Forelimb muscle (tissue), 1 donor: ENCODE data around the gene BPIFB3. TPM values are rescaled to one million over a fixed set of nuclear protein-coding genes. Genes with fewer than 3 reads are reported as not detected.
"Not testable (repeated sequence)": the region's sequence is repeated elsewhere in the genome, so short reads cannot be mapped to it uniquely, and the experiment has no call there.

Experiments
- DNase-seq: peaks from one replicate; pipeline ENCODE4 v3.0.0-alpha.2; 2013; ENCODE audit warnings: low read depth
- polyA plus RNA-seq: library from polyadenylated mRNA; unstranded; fragments of 120-200 nt; gene quantifications from one replicate; pipeline ENCODE4 v1.2.1, GENCODE V29; 2013; ENCODE audit not compliant: insufficient read length

The BPIFB3 gene
- polyA plus RNA-seq, 1 donor = not detected

DNA sequence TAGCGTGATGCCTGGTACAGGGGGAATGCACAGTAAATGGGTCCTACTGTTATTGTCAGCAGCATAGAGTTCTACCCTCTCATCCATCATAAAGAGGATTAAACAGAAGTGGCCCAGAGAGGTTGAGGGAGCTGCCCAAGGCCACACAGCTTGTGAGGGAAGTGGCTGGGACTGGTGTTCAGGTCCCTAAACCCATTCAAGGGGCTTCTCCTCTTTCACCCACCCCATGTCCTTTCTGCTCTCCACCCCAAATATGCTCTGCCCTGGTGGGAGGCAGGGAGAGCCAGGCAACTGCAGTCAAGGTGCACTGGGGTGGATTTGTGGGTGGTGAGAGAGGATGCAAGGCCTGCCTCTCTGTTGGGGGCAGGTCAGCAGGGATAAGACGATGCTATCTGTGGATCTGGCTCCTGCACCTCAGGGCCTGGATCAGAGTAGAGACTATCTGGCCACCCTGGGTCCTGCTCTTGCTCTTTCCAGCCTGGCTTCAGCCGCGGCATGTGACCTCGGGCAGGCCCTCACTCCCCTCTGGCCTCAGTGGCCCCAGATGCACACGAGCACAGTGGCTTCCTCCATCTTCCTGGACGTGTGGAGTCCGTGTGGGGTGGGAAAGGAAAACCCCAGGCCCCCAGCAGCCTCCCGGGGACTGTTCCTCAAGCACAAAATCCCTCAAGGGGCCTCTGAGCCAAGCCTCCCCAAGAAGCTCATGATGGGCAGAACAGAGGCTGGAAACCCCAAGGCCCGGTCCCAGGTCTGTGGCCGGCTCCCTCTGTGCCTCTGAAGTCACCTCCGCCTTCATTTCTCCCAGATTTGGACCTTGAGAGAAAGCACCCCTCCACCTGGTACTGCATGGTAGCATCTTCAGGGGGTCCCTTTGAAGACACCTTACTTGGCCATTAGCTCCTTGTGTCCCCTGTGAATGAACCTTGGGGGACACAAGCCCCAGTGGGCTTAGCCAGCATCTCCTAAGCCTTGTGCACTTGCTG, 25.6 kb upstream of the BPIFB3 start:
- no peak for DNase-seq

DNA sequence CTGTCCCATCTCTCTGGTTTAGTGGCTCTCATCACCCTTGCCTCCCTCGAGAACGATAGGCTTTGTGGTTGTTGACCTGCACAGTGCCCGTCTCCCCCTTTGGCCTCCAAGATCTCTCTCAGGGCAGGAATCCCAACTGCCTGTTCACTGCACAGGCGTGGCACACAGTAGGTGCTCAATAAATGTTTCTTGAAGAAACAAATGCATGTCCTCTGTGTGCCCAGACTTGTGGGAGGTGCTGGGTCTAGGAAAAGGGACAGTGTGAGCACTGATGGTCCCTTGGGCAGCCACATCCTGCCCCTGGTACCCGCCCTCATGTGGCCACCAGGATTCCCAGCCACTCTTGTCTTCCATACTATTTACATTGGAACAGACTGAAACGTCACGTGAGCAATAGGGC, 24.8 kb upstream of the BPIFB3 start:
- DNase-seq = no peak

DNA sequence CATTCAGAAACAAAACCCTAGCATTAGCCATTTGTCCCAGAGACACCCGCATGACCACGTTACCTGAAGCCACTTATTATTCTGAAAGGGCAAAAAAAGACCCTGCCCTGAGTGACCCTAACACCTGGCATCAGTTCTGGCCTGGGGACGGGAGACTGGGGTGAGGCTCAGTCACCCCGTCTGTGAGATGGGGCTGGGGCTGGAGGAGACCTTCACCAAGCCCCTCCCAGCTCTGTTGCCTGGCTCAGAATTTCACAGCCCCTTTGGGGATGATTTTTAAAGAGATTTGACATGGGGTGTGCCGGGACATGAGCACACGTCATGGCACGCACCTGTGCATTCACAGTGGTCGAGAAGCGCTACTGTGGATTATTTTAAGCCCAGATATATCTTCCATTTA, 23.6 kb upstream of the BPIFB3 start:
- DNase-seq = no peak

DNA sequence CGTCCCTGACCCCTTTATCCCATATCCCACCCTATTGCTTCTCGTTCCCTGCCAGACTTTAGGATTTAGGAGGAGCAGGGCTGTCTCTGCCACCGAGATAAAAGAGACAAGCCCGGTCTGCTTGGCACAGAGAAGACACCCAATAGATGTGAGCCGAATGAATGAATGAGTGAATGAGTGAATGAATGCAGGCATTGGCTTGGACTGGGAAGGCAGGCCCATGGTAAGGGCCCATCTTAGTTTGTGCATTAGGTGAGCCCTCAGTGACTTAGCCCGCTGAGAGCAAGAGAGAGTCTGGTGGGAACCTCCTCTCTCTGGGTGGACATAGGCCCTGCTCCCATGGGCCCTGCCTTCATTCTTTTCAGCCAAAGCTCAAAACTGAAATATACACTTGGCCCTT, 23.1 kb upstream of the BPIFB3 start:
- DNase-seq = no peak

DNA sequence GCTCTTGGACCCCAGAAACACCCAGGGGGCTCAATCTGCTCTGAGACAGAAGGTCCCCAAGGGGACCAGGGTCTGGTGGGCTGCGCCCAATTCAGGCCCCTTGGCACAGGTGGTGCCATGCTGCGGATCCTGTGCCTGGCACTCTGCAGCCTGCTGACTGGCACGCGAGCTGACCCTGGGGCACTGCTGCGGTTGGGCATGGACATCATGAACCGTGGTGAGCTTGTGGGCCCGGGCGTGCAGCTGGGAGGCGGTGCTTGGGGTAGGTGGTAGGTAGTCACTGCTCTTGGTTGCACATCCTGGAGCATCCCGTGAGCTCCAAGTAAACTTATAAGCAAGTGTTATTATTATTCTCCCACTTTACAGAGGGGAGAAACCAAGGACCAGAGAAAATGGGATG, 22.2 kb upstream of the BPIFB3 start, which contains the start of gene BPIFB6:
BPIFB6 (plus strand) TSS at position 118 of the 400 bp plus-strand sequence; CDS start at position 118, 0 bp downstream.
- no peak for DNase-seq

DNA sequence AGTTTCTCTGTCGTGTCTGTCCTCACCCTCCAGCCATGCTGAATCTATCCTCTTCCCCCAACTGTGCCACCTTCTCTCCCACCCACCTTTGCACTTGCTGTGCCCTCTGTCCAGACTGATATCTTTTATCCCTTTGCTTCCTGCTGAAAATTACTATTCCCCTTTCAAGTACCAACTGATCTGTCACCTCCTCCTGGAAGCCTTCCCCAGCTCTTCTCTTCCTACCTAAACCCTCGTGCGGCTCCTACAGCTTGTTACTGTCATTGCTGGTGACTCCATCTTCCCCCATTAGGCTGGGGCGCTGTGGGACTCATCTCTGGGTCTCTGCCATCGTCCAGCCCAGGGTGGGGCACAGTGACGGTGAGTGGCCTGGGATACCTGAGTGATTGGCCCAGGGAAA, 21.1 kb upstream of the BPIFB3 start:
- no peak for DNase-seq

DNA sequence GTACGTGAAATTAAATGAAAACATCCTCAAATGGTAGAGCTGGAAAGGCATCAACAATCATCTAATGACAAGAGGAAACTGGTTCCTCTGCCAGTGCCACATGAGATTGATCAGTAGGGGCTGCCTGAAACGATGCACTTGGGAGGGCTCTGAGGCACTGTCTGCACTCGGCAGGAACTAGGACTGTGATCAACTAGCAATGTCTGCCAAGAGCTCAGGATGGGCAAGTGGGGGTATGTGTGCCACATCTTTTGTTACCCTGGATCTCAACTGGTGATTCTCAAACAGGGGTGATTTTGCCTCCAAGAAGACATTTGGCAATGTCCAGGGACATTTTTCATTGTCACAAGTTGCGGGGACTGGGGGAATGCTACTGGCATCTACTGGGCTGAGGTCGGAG, 20.3 kb upstream of the BPIFB3 start:
- no peak for DNase-seq

DNA sequence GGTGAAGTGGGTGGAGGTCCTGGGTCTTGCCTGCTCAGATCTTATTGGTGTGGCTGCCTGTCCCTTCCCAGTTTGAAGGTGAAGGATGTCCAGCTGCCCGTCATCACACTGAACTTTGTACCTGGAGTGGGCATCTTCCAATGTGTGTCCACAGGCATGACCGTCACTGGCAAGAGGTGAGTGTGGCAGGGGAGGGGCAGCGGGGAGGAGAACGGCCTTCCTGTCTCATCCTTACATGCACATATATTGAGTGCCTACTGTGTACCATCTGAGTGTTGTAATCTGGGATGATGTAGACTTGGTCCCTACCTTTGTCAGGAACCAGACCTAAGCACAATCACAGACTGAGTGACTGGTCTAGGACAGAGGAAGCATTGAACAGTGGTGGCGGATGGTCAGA, 19.6 kb upstream of the BPIFB3 start:
- no peak for DNase-seq

DNA sequence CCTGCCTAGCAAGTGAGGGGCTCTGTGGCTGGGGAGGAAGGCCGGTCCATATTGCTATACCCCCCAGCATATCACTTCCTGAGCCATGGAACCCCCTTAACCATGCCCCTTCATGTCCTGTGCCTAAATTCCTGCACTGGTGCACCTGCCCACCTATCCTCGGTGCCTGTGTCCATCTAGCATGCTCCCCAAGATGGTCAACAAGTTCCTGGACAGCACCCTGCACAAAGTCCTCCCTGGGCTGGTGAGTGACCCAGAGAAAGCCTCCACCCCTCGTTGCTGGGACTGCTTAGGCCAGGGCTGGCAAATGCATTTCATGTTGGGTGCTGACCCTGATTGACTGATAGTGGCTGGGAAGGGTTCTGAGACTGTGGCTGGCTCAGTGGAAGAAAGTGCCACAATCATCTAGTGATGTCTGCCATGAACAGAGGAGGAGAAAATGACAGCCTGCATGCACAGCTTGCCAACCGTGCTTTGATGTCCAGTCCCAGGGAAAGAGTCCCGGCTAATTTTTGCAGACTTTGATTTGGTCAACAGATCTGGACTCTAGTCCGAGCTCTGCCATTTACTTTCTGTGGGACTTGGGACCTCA, 18.7 kb upstream of the BPIFB3 start:
- DNase-seq = no peak

DNA sequence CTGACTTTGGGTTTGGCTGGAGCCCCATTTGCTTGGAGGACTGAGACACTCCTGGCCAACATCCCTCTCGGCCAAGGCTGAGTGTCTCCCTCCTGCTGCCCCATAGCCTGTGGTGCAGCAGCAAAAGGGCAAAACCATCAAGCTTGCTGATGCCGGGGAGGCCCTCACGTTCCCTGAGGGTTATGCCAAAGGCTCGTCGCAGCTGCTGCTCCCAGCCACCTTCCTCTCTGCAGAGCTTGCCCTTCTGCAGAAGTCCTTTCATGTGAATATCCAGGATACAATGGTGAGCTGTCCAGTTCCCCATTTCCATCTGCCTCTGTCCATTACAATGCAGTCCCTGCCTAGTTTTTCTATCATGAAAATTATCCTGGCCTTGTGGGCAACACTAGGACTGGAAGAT, 16.2 kb upstream of the BPIFB3 start:
- no peak for DNase-seq

DNA sequence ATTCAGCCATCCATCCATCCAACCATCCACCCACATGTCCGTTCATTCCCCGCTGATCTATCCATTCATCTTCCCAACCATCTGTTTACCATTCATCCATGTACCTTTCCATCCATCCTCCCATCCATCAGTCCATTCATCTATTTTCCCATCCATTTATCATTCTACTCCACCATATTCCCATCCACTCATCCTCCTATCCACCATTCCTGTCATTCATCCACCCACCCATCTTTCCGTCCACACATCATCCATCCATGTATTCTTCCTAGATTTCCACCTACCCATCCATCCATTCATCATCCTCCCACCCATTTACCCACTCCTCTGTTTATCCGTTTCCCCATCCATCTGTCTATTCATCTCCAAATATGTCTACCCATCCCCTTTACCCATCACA, 15.5 kb upstream of the BPIFB3 start:
- DNase-seq = no peak

DNA sequence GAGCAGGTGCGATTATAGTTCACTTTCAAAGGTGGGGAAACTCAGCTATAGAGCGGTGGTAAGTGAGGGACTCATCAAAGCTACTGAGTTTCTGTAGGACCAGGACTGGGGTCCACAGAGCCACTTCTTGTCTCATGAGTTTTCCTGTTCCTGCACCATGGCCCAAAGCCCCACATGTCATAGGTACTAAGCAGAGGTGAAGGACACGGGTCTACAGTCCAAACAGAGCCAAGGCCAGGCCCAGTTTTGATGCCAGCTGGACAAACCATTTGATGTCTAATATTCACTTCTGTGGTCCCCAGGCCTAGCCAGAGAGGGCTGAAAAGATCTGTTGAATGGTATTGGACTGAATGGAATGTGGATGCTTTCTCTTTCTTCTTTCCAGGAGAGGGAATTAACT, 11.3 kb upstream of the BPIFB3 start:
- no peak for DNase-seq

DNA sequence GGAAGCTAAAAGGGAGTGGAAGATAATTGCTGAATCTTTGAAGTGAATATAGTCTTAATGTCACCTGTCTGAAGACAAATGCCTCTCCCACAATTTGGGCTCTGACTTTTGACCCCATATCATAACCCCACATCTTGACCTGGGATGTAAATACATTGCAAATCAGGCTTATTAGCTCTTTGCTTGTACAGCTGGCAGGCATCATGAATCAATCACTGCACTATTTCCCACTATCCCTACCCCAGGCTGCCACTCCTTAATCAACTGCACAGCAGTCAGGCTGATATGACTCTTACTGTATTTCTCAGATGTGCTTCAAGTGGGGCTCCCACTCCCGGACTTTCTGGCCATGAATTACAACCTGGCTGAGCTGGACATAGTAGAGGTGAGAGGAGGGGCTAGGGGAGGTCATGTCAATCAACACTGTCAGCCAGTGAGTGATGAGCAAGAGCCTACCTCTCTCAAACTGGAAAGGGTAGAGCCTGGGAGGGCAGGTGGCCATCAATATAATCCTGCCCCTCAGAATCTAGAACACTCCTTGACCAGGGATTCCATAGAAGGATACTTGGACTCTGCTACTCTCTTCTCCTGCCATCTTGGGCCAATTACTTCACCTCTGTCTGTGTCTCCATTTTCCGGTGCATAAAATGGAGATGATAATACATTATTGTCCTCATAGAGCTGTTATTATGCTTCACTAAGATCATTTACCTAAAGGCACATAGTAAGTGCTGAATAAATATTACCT, 10.5 kb upstream of the BPIFB3 start:
- DNase-seq = no peak

DNA sequence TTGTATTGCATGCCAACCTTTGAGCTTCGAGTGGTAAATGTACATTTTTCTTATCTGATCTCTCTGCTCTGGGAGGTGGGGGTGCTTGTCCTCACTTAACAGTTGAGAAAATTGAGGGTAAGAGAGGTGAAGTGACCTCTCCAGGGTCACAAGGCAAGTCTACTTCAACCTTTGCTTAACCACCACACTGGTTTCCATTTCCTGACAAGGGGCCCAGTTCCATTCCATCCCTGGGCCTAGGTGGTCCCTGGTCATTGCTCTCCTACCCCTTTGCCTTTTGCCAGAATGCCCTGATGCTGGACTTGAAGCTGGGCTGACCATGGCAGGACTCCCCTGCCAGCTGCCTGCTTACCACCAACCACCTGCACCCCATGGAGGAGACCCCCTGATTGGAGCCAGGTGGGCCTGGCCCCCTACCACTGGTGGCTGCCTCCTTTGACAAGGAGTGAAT, 9.9 kb upstream of the BPIFB3 start:
- no peak for DNase-seq

DNA sequence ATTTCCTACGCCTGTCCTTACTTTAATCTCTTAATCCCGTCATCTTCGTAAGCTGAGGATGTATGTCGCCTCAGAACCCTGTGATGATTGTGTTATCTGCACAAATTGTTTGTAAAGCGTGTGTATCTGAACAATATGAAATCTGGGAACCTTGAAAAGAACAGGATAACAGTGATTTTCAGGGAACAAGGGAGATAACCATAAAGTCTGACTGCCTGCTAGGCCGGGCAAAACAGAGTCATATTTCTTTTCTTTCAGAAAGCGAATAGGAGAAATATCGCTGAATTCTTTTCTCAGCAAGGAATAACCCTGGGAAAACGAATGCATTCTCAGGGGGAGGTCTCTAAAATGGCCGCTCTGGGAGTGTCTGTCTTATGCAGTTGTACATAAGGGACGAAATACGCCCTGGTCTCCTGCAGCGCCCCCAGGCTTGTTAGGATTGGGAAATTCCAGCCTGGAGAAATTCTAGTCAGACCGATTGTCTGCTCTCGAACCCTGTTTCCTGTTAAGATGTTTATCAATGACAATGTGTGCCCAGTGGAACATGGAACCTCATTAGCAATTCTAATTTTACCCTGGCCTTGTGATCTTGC, 8.5 kb upstream of the BPIFB3 start:
- not testable (repeated sequence) for DNase-seq

DNA sequence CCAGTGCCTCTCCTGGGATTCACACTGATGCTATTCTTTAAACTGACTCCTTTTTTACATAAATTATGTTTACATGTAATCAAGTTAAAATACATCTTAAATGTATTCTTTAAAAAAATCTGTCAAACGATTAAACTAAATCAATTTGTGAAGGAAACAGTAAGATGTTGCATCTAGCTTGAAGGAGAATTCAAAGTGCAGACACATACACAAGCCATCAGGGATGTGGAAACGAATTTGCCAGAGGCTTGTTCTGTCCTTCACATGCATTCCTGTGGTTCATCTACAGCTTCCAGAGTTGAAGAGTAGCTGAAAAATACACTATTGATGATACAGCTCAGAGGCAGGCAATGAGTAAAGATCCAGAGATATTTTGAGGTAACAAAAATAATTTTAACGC, 7.3 kb upstream of the BPIFB3 start:
- no peak for DNase-seq

DNA sequence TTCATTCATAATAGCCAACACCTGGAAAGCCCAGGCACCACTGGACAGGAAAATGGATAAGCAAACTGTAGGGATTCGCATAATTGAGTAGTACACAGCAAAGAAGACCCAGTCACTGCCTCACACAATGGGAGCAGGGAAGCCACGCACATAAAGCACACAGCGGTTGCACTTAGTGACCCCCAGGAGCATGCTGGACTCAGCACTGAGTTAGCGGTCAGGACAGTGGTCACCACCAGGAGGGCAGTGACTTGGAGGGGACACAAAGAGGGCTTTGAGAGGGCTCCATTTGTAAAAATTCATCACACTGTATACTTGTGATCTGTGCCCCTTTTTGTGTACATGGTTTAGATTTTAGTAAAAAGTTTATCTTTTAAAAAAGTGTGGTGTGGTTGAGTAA, 2.4 kb upstream of the BPIFB3 start:
- DNase-seq = no peak

DNA sequence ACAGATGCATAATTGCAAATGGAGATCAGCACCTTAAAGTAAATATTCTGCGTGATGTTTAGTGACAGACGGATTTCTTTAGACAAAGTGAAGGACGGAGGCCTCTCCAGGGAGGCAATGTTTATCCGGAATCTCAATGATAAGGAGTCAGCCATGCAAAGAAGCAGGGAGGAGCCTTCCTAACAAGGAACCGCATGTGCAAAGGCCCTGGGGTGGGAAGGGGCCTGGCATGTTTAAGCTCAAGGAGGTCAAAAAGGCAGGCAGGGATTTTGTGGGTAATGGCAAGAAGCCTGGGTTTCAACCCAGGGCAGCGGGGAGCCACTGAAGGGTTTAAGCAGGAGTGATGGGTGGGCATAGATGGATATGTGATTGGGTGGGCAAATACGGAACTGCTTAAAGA, 678 bp downstream of the BPIFB3 start:
- DNase-seq = no peak

DNA sequence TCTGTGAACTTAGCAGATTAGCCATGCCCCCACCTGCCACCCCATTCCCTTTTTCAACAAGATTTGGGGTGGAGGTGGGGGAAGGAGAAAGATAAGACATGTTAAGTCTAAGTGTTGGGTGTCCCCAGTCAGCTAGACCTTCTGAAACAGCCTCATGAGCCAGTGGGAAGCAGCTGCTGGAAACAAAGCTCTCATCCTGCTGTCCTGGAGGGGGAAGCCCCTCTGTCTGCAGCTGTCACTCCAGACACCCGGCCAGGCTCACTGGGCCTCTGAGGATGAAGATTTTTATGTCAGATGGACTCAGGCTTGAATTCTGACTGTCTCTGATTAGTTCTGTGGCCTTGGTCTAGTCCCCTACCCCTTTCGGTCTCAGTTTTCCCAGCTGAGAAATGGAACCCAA, 1.1 kb downstream of the BPIFB3 start:
- DNase-seq = no peak

DNA sequence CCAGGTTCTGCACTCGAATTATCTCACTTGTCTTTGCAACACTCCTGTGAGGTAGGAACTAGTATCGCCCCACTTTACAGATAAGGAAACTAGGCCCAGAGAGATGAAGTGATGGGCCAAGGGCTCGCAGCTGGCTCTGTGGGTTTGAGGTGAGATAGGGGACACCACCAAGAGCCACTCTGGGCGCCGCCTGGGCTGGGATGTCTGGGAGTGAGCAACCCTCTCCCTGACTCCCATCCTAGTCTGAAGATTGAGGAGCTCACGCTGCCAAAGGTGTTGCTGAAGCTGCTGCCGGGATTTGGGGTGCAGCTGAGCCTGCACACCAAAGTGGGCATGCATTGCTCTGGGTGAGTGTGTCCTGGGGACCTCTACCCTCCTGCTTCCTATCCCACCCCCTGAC, 5.4 kb downstream of the BPIFB3 start:
- DNase-seq = no peak

DNA sequence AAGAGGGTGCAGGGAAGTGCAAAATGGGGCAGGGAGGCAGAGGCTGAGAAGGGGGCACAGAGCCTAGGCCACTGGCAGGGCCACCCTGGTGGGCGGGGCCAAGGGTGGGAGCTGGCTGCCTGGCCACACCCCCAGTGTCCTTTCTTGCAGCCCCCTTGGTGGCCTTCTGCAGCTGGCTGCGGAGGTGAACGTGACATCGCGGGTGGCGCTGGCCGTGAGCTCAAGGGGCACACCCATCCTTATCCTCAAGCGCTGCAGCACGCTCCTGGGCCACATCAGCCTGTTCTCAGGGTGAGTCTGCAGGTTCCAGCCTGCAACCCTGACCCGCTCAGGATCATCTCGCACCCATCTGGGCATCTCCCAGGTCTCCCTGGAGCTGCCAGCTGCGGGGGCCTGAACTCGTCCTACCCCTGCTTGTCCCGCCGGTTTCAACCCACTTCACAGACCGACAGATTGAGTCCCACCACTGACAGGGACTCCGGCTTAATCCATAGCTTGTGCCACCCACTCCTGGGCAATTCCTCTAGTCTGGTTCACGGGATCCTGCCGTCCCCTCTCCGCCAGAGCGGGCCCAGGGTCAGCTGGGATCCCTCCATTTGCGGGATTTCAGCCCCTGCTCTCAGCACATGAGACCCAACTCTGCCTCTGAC, 6.2 kb downstream of the BPIFB3 start:
- no peak for DNase-seq

DNA sequence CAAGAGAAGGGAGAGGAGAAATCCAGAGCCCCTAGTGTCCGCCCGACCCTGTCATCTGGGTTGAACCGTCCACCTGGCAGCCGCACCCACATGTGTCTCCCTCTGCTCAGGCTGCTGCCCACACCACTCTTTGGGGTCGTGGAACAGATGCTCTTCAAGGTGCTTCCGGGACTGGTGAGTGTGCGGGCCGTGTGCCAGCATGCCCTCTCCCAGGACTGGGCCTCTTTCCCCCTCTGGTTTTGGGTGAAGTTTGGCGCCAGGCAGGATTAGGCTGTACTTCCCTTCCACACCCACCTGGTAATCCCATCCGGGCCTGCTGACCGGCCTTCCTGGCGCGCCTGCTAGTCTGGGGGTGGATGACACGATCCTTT, 7.9 kb downstream of the BPIFB3 start:
- no peak for DNase-seq
